GM12878 (cell line): ENCODE measurements around the gene SCMH1. TPM values are rescaled to one million over a fixed set of nuclear protein-coding genes. Genes with fewer than 3 reads are reported as not detected.

Source experiments
- ATAC-seq: fragments of 200-7000 bp; cut with Tn5 transposase; 3 replicates; pipeline ENCODE4 v1.9.1; 2020; ENCODE audit warnings: mild to moderate bottlenecking, moderate library complexity
- BruUV-seq: library from RNA; stranded (reverse); fragments of 400-500 nt; replicated peaks from 2 replicates; lab custom pipeline; 2021; lab: Mats Ljungman, UMichigan
- CTCF ChIA-PET: fragments of 300-600 bp; sonication (Branson Sonifier 250); formaldehyde crosslinking; extraction: SDS; loops from one replicate; lab custom pipeline; 2021; ENCODE audit warnings: inconsistent platforms; lab: Yijun Ruan, JAX
- POLR2A ChIA-PET: fragments of 350-600 bp; formaldehyde crosslinking; extraction: SDS; loops from one replicate; lab custom pipeline; 2021; ENCODE audit warnings: inconsistent platforms; lab: Charles Lee
- RAD21 ChIA-PET: fragments of 300-600 bp; sonication (Branson Sonifier 250); formaldehyde crosslinking; loops from one replicate; lab custom pipeline; 2023; ENCODE audit warnings: antibody characterized with exemption; ENCODE audit not compliant: unreplicated experiment; lab: Charles Lee
- SMC1A ChIA-PET: fragments of 300-600 bp; sonication (Branson Sonifier 250); formaldehyde crosslinking; loops from one replicate; lab custom pipeline; 2023; ENCODE audit not compliant: unreplicated experiment, uncharacterized antibody; lab: Charles Lee
- DNase-seq: peaks from one replicate; pipeline ENCODE4 v3.0.0-alpha.2; 2011; ENCODE audit warnings: low read depth, low spot score
- FAIRE-seq: peaks from 3 replicates; lab custom pipeline; 2011; peaks lifted over from hg19 to GRCh38; lab: Jason Lieb, UNC
- H2AFZ ChIP-seq: 2 replicates; pipeline ENCODE4 v1.6.0; 2011; ENCODE audit warnings: low read depth, low read length, control low read depth; ENCODE audit not compliant: control insufficient read depth
- H3K27ac ChIP-seq: 2 replicates; pipeline ENCODE4 v1.5.1; 2011; ENCODE audit warnings: control low read depth; ENCODE audit not compliant: control insufficient read depth, insufficient read depth
- H3K27me3 ChIP-seq, 2 experiments: replicated peaks in 1 of 2; 2 replicates each; pipeline versions ENCODE4 v1.6.0 to v1.6.1; 2011; ENCODE audit warnings: low read length in 1 of 2; ENCODE audit not compliant: control insufficient read depth in 2 of 2, insufficient read depth in 2 of 2
- H3K36me3 ChIP-seq, 2 experiments: 2 replicates each; pipeline ENCODE4 v1.5.1; 2011; ENCODE audit warnings: low read length in 1 of 2; ENCODE audit not compliant: control insufficient read depth in 2 of 2, insufficient read depth in 2 of 2
- H3K4me1 ChIP-seq: 2 replicates; pipeline ENCODE4 v1.6.1; 2011; ENCODE audit warnings: mild to moderate bottlenecking, low read length, moderate library complexity, mixed read lengths; ENCODE audit not compliant: control insufficient read depth, insufficient read depth
- H3K4me2 ChIP-seq: 2 replicates; pipeline ENCODE4 v1.6.0; 2011; ENCODE audit warnings: control low read depth; ENCODE audit not compliant: control insufficient read depth, insufficient read depth
- H3K4me3 ChIP-seq: fragments of 200-600 bp; sonication (generic); 2 replicates; pipeline ENCODE4 v1.5.1; 2016
- H3K79me2 ChIP-seq: 2 replicates; pipeline ENCODE4 v1.6.0; 2011; ENCODE audit warnings: low read length; ENCODE audit not compliant: control insufficient read depth, insufficient read depth
- H3K9ac ChIP-seq: 2 replicates; pipeline ENCODE4 v1.8.0; 2011; ENCODE audit warnings: low read length, control low read depth, mixed read lengths; ENCODE audit not compliant: control insufficient read depth, insufficient read depth
- H3K9me3 ChIP-seq: replicated peaks from 3 replicates; pipeline ENCODE4 v1.5.1; 2011; ENCODE audit warnings: mild to moderate bottlenecking, low read length; ENCODE audit not compliant: control insufficient read depth, insufficient read depth
- H4K20me1 ChIP-seq: 2 replicates; pipeline ENCODE4 v1.6.0; 2011; ENCODE audit not compliant: control insufficient read depth, insufficient read depth
- BACH1 ChIP-seq: fragments of 450-650 bp; IDR thresholded peaks from 2 replicates; pipeline ENCODE4 v1.6.1; 2017; ENCODE audit warnings: mild to moderate bottlenecking, borderline replicate concordance
- CEBPB ChIP-seq, 2 experiments: fragments of 150-350 bp in 1 of 2; IDR thresholded peaks; 2 replicates each; pipeline ENCODE4 v1.6.1; 2012 to 2014; ENCODE audit warnings: low read depth in 2 of 2, low read length in 2 of 2, borderline replicate concordance in 1 of 2, inconsistent platforms in 1 of 2
- IRF4 ChIP-seq: IDR thresholded peaks from 2 replicates; pipeline ENCODE4 v1.6.1; 2011; ENCODE audit warnings: low read depth, low read length
- MEF2A ChIP-seq: IDR thresholded peaks from 2 replicates; pipeline ENCODE4 v1.6.1; 2011; ENCODE audit warnings: low read depth, mild to moderate bottlenecking, low read length, moderate library complexity; ENCODE audit not compliant: insufficient read depth
- MTA3 ChIP-seq: IDR thresholded peaks from 2 replicates; pipeline ENCODE4 v1.6.1; 2012; ENCODE audit warnings: low read length, inconsistent platforms, borderline replicate concordance
- MXI1 ChIP-seq: fragments of 150-350 bp; IDR thresholded peaks from 2 replicates; pipeline ENCODE4 v1.6.1; 2011; ENCODE audit warnings: low read depth, mild to moderate bottlenecking, inconsistent platforms, low read length, improper control_type of control experiment
- PML ChIP-seq: IDR thresholded peaks from 2 replicates; pipeline ENCODE4 v1.6.1; 2012; ENCODE audit warnings: low read length, inconsistent platforms
- RAD21 ChIP-seq: IDR thresholded peaks from 2 replicates; pipeline ENCODE4 v1.6.1; 2011; ENCODE audit warnings: mild to moderate bottlenecking, low read depth, low read length, moderate library complexity; ENCODE audit not compliant: insufficient read depth
- SREBF2 ChIP-seq: IDR thresholded peaks from 2 replicates; pipeline ENCODE4 v1.6.1; 2012; ENCODE audit warnings: mild to moderate bottlenecking, low read length
- STAT3 ChIP-seq: IDR thresholded peaks from 2 replicates; pipeline ENCODE4 v1.6.1; 2011; ENCODE audit warnings: low read depth, low read length, improper control_type of control experiment
- YBX1 ChIP-seq: fragments of 450-650 bp; IDR thresholded peaks from 2 replicates; pipeline ENCODE4 v1.6.1; 2016; ENCODE audit warnings: antibody characterized with exemption
- WGBS: methylation state at CpG from one replicate; pipeline ENCODE4 v1.1.6; 2016; ENCODE audit warnings: low lambda C conversion rate; ENCODE audit not compliant: insufficient replicate concordance, insufficient coverage; ENCODE audit errors: missing lambda C conversion rate; 5-methylcytosine and 5-hydroxymethylcytosine counted together
- in situ Hi-C: fragments of 300-500 bp; cut with MboI; formaldehyde crosslinking; loops from 9 replicates; pipeline ENCODE4 v1.14.3; 2018; ENCODE audit warnings: mixed read lengths
- intact Hi-C: fragments of 100-400 bp; cut with micrococcal nuclease; formaldehyde crosslinking; loops from one replicate; pipeline ENCODE4 v1.14.2; 2022; ENCODE audit not compliant: unreplicated experiment
- polyA plus RNA-seq, 11 experiments: library from polyadenylated mRNA; depleted of rRNA in 4 of 11; unstranded in 6 of 11; stranded (reverse) in 5 of 11; fragments of >200 nt; fragmentation: Nextera tagmentation in 4 of 11; fragmentation: Illumina TruSeq in 1 of 11; extraction: Ambion mirVana in 4 of 11; extraction: Trizol in 1 of 11; gene quantifications; 1 replicate in 1 of 11; 2 replicates in 10 of 11; pipeline versions ENCODE4 v1.2.1 to v1.2.3, GENCODE V29; 2011 to 2016; ENCODE audit warnings: inconsistent platforms in 2 of 11, missing spikeins in 2 of 11, low read depth in 1 of 11
- total RNA-seq, 4 experiments: library from RNA; depleted of rRNA in 3 of 4; stranded (reverse); fragments of >200 nt in 3 of 4; fragmentation: Illumina TruSeq in 1 of 4; extraction: Trizol in 1 of 4; gene quantifications; 2 replicates each; pipeline versions ENCODE4 v1.2.1 to v1.2.3, GENCODE V29; 2013 to 2021

The SCMH1 gene
- total and polyA plus RNA-seq, 10 of the 15 experiments (the other 5 are each of a cell fraction or from before 2014, with no cell fraction given), result 7.5 to 44.1 (median 27.8) TPM

DNA sequence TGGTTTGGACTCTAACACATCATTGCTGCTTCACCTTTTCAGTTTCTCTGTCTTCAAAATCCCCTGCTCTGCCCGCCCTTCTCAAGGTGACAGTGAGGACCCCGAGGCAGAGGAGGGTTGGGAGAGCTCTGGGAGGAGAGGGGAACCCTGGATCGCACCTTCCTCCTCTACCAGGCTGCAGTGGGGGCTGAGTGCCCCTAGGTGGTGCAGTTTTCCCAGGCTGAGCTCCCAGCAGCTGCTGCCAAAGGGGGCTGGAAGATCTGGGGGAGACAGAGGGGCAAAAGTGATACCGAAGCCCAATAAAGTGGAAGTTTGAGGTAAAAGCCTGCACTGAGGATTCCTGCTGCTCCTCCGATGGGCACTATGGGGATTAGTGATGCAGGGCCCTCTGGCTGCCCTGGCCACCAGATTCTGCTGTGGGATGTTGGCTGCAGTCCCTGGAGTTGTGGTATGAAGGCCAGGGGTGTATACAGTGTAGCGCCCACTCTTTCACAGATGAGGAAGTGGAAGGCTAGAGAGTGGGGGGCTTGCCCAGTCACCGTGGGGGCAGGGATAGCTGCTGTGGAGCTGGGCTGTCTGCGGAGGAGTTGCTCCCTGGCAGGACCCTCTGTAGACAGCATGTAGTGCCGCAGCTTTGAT lies 40.7 kb upstream of the SCMH1 start (continued):
- TF ChIP-seq MXI1 (no peak), RAD21 (peak; percentile 72), YBX1 (no peak), CEBPB (IDR thresholded peaks at IDR 0.05; ENCODE audit: borderline replicate concordance in 1 of 2, low read depth in 2 of 2, low read length in 2 of 2) (no peak), PML (no peak), IRF4 (0 out of 2 replicates have a peak, but pooled peaks have one; percentile 33), STAT3 (no peak), SREBF2 (no peak), MEF2A (no peak), BACH1 (no peak)

DNA sequence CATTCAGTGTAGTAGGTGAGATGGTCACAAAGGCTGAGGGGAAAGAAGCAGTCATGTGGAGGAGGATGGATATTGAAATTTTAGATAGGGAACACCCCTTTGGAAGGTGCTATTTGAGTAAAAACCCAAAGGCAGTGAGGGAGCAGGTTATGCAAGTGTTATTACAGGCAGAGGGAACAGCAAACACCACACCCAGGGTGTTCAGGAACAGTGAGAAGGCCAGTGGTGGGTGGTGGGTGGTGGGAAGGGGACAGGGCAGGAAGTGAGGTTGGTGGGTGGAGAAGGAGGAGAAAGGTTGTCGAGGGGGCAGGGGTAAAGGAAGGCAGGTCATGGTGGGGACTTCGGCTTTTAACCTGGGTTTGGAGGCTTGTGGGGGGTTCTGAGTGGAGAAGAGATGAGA lies 39.2 kb upstream of the SCMH1 start:
- H3K27me3 ChIP-seq, result peaks cover 2 to 4% of the 10 kb centered on the region in 2 experiments; a peak in 1 of 4 replicates
- ChIA-PET CTCF (interaction anchor here (0.6 to 6.7 kb wide), 8 partner anchors 8 to 153 kb away, joined by 3 to 80 read pairs (median 4); no protein-coding TSS in a partner anchor), SMC1A (interaction anchor here (1.0 kb wide), 1 partner anchor 33 kb away, joined by 5 read pairs; no protein-coding TSS in a partner anchor), POLR2A (no interaction called here), RAD21 (interaction anchor here (0.9 to 2.7 kb wide), 3 partner anchors 134 to 152 kb away, joined by 3 to 12 read pairs (median 4); no protein-coding TSS in a partner anchor)
- no peaks in the 10 kb centered on the region for H3K4me1 ChIP-seq
- no peak overlapping the region for H3K4me3 ChIP-seq
- ATAC-seq (no peak), DNase-seq (no peak), FAIRE-seq (no peak)
- H3K27ac ChIP-seq, result no peak overlapping the region
- H3K36me3 ChIP-seq, result no peaks in the 10 kb centered on the region
- H3K79me2 ChIP-seq, result no peaks in the 10 kb centered on the region
- TF ChIP-seq MTA3, result no peak
- H2AFZ ChIP-seq, result no peak overlapping the region
- no TSS peak for BruUV-seq
- no peak overlapping the region for H3K4me2 ChIP-seq
- no peak overlapping the region for H3K9ac ChIP-seq
- in situ Hi-C loops (no loop called here), intact Hi-C loops (loop anchor here (5.0 kb wide), 1 partner anchor 151 kb away; no protein-coding TSS in a partner anchor)
- WGBS, result 35% methylated on average over 2 of the region's 2 CpGs
- no peaks in the 10 kb centered on the region for H4K20me1 ChIP-seq
- no peaks in the 10 kb centered on the region for H3K9me3 ChIP-seq
